ENCODE data around the gene POLR2J. TPM values are rescaled to one million over a fixed set of nuclear protein-coding genes. Genes with fewer than 3 reads are reported as not detected.
A peak's percentile ranks its signal among the peaks of the same experiment; 100 is the strongest.

The POLR2J gene
- total RNA-seq, 1 donor from 2014 or later, result 45.2 TPM

DNA sequence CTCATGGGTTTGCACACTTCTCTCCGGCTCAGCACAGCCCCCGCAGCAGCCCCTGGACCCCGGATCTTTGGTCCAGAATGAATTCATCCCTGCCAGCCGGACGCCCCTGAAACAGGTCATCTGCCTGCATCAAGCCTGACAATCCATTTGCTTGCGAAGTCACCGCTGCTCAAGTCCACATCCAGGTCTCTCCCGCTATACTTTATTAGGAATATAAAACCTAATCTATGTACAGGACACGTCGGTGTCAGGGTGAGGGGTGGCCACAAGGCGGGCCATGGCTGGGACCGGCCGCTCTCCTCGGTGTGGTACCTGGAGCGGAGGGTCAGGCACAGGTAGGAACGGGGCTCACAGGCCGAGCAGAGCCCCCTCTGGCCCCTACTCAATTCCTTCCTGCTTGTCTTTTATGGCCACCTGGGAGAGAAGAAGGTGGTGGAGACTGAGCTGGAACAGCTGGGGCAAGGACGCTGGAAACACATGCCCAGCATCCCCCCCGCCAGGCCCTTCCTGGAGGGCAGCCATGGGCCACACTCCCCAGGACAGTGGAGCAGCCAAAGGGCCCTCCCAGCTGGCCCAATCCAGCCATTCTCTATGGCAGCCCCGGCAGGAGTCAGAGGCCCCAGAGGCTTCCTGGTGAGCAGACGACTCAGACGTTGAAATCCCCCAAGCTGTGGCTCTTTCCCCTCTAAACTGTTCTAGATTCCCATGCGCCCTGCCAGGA is 5.3 kb downstream of the POLR2J start:
- TF ChIP-seq, protein P1, sequence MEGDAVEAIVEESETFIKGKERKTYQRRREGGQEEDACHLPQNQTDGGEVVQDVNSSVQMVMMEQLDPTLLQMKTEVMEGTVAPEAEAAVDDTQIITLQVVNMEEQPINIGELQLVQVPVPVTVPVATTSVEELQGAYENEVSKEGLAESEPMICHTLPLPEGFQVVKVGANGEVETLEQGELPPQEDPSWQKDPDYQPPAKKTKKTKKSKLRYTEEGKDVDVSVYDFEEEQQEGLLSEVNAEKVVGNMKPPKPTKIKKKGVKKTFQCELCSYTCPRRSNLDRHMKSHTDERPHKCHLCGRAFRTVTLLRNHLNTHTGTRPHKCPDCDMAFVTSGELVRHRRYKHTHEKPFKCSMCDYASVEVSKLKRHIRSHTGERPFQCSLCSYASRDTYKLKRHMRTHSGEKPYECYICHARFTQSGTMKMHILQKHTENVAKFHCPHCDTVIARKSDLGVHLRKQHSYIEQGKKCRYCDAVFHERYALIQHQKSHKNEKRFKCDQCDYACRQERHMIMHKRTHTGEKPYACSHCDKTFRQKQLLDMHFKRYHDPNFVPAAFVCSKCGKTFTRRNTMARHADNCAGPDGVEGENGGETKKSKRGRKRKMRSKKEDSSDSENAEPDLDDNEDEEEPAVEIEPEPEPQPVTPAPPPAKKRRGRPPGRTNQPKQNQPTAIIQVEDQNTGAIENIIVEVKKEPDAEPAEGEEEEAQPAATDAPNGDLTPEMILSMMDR (IDR thresholded peaks at IDR 0.05), result no peak
- no peak overlapping the region for H3K27ac Mint-ChIP-seq (ENCODE audit: unreplicated experiment)
- no peaks in the 10 kb centered on the region for H3K9me3 Mint-ChIP-seq (ENCODE audit: unreplicated experiment)
- H3K4me1 Mint-ChIP-seq (ENCODE audit: unreplicated experiment), result no peaks in the 10 kb centered on the region
- peak; percentile 74 for DNase-seq (ENCODE audit: extremely low spot score, unreplicated experiment)
- peaks cover 4% of the 10 kb centered on the region for H3K36me3 Mint-ChIP-seq (ENCODE audit: unreplicated experiment)
- H3K27me3 Mint-ChIP-seq (ENCODE audit: unreplicated experiment), result no peaks in the 10 kb centered on the region
- no peak overlapping the region for H3K4me3 Mint-ChIP-seq (ENCODE audit: unreplicated experiment)

DNA sequence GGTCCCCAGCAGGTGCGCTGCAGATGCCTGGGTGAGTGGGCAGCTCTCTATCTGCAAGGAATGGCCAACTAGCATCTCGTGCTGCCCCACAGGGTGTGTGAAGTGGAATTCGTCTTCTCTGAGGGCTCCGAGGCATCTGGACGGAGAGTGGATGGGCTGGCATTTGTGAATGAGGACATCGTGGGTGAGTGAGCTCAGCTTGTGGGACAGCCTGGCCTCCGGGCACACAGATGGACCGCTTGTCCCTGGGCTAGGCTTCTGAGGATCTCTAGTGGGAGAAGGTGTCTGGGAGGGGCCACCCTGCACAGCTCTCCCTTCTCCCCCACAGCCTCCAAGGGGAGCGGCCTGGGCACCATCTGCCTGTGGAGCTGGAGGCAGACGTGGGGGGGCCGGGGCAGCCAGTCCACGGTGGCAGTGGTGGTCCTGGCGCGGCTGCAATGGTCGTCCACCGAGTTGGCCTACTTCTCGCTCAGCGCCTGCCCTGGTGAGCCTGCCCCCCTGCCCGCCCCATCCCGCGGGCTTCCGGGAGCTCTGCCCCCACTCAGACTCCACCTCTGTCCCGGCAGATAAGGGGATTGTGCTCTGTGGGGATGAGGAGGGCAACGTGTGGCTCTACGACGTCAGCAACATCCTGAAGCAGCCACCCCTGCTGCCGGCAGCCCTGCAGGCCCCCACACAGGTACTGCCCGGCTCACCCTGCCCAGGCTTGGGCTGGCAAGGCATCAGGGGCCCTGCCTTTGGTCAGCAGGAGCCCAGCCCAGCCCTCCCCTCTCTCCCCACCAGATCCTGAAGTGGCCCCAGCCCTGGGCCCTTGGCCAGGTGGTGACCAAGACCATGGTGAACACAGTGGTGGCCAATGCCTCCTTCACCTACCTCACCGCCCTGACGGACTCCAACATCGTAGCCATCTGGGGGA is 6.3 kb downstream of the POLR2J start:
- Mint-ChIP-seq H3K36me3 (ENCODE audit: unreplicated experiment) (peaks cover 4% of the 10 kb centered on the region), H3K4me3 (ENCODE audit: unreplicated experiment) (no peak overlapping the region)

DNA sequence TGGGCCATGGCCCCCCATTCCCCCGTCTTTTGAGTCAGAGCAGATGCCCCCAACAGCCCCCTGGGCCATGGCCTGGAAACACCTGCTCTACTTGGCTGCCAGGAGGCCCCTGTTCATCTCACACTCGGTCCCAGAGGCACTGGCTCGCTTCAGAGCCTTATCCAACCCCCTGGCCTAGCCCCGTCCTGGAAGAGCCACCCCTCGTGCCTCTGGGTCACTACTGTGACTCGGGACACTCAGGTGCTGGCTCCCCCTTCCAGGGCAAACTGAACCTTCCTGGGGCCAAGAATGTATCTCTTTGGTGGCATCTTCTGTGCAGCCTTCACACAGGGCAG is 7.0 kb downstream of the POLR2J start:
- Mint-ChIP-seq H3K27ac (ENCODE audit: unreplicated experiment) (no peak overlapping the region), H3K36me3 (ENCODE audit: unreplicated experiment) (peaks cover 4% of the 10 kb centered on the region), H3K27me3 (ENCODE audit: unreplicated experiment) (no peaks in the 10 kb centered on the region), H3K4me3 (ENCODE audit: unreplicated experiment) (no peak overlapping the region), H3K9me3 (ENCODE audit: unreplicated experiment) (no peaks in the 10 kb centered on the region), H3K4me1 (ENCODE audit: unreplicated experiment) (no peaks in the 10 kb centered on the region)
- DNase-seq (ENCODE audit: extremely low spot score, unreplicated experiment), result peak; percentile 78
- TF ChIP-seq, protein P1 (IDR thresholded peaks at IDR 0.05), result no peak

More for the DNA sequence above, 6.3 kb downstream of the POLR2J start:
- no peaks in the 10 kb centered on the region for H3K4me1 Mint-ChIP-seq (ENCODE audit: unreplicated experiment)
- no peaks in the 10 kb centered on the region for H3K27me3 Mint-ChIP-seq (ENCODE audit: unreplicated experiment)
- TF ChIP-seq, protein P1 (IDR thresholded peaks at IDR 0.05), result no peak
- no peaks in the 10 kb centered on the region for H3K9me3 Mint-ChIP-seq (ENCODE audit: unreplicated experiment)
- peak; percentile 83 for DNase-seq (ENCODE audit: extremely low spot score, unreplicated experiment)
- H3K27ac Mint-ChIP-seq (ENCODE audit: unreplicated experiment), result no peak overlapping the region

DNA sequence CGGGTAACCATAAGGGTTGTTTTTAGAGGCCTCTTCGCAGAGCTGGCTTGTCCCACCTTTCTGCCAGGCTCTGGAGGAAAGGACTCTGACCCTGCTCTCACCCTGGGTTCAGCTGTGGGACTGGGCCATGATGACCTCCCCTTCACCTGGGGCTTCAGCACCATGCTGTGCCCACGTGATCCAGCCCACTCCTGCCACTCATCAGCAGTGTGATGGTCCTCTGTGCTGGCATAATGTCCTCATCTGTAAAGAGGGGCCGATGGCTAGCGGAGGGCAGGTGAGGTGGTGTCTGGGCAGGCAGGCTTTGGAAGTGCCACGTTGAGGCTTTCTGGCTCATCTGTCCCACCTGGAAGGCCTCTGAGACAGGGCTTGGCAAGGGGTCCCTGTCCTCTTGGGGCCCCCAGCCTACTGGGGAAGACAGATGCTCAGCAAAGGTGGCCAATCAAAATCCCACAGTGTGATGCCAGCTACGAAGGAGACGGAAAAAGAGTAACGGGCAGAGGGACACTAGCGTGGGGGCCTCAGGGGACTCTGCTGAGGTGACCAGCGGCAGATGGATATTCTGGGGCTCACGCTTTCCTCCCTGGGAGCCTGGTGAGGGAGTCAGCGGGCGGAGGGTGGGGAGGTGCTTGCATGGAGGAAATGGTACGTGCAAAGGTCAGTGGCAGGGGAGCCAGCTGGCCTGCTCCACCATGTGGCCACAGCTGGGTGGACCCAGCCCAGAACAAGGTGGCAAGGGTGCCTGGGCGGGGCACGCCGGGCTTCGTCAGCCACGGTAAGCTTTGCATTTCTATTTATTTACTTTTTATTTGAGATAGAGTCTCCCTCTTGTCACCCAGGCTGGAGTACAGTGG is 8.5 kb downstream of the POLR2J start:
- TF ChIP-seq, protein P1 (IDR thresholded peaks at IDR 0.05), result no peak
- Mint-ChIP-seq H3K27ac (ENCODE audit: unreplicated experiment) (no peak overlapping the region), H3K27me3 (ENCODE audit: unreplicated experiment) (no peaks in the 10 kb centered on the region), H3K9me3 (ENCODE audit: unreplicated experiment) (no peaks in the 10 kb centered on the region), H3K4me3 (ENCODE audit: unreplicated experiment) (no peak overlapping the region), H3K36me3 (ENCODE audit: unreplicated experiment) (peaks cover 4% of the 10 kb centered on the region), H3K4me1 (ENCODE audit: unreplicated experiment) (peaks cover 10% of the 10 kb centered on the region)
- DNase-seq (ENCODE audit: extremely low spot score, unreplicated experiment), result peak; percentile 81

Measured in osteocyte (in vitro differentiated cells).